ENCODE data around the gene MAOB. TPM values are rescaled to one million over a fixed set of nuclear protein-coding genes. Genes with fewer than 3 reads are reported as not detected.

The MAOB gene
- total RNA-seq, 1 experiment from 2014 or later = 0.30 TPM

GRCh38 chrX:43815209-43815608 lies 67.0 kb downstream of the MAOB start:
- no peak for DNase-seq
- H3K36me3 ChIP-seq = no peaks in the 10 kb centered on the region
- no peaks in the 10 kb centered on the region for H3K27me3 ChIP-seq
- H3K9me3 ChIP-seq = no peaks in the 10 kb centered on the region
- no peak overlapping the region for H3K4me3 ChIP-seq

GRCh38 chrX:43813898-43814297 lies 68.4 kb downstream of the MAOB start:
- H3K9me3 ChIP-seq = no peaks in the 10 kb centered on the region
- H3K36me3 ChIP-seq = no peaks in the 10 kb centered on the region
- H3K4me3 ChIP-seq = no peak overlapping the region
- no peaks in the 10 kb centered on the region for H3K27me3 ChIP-seq
- peak; percentile 1 for DNase-seq

- H3K9me3 ChIP-seq = no peaks in the 10 kb centered on the region
- no peaks in the 10 kb centered on the region for H3K27me3 ChIP-seq
- no peak overlapping the region for H3K4me3 ChIP-seq
- DNase-seq = no peak
- no peaks in the 10 kb centered on the region for H3K36me3 ChIP-seq
Observed at GRCh38 chrX:43813319-43813718, 68.9 kb downstream of the MAOB start.

GRCh38 chrX:43809463-43809862 lies 72.8 kb downstream of the MAOB start:
- no peaks in the 10 kb centered on the region for H3K9me3 ChIP-seq
- H3K36me3 ChIP-seq = no peaks in the 10 kb centered on the region
- H3K4me3 ChIP-seq = no peak overlapping the region
- DNase-seq = peak; percentile 1
- no peaks in the 10 kb centered on the region for H3K27me3 ChIP-seq

GRCh38 chrX:43808231-43808630 lies 74.0 kb downstream of the MAOB start:
- Histone ChIP-seq H3K36me3 (no peaks in the 10 kb centered on the region), H3K9me3 (no peaks in the 10 kb centered on the region), H3K4me3 (no peak overlapping the region), H3K27me3 (no peaks in the 10 kb centered on the region)
- DNase-seq = no peak

GRCh38 chrX:43805579-43805978 lies 76.7 kb downstream of the MAOB start:
- Histone ChIP-seq H3K36me3 (no peaks in the 10 kb centered on the region), H3K27me3 (no peaks in the 10 kb centered on the region)
- DNase-seq = no peak

GRCh38 chrX:43804021-43804420 lies 78.2 kb downstream of the MAOB start:
- no peaks in the 10 kb centered on the region for H3K27me3 ChIP-seq
- no peaks in the 10 kb centered on the region for H3K9me3 ChIP-seq
- H3K4me3 ChIP-seq = no peak overlapping the region
- H3K36me3 ChIP-seq = no peaks in the 10 kb centered on the region
- no peak for DNase-seq

More at GRCh38 chrX:43805579-43805978, 76.7 kb downstream of the MAOB start:
- no peak overlapping the region for H3K4me3 ChIP-seq
- H3K9me3 ChIP-seq = no peaks in the 10 kb centered on the region

GRCh38 chrX:43785930-43786591 lies 96.2 kb downstream of the MAOB start:
- no peak for DNase-seq
- H3K27me3 ChIP-seq = no peaks in the 10 kb centered on the region
- H3K4me3 ChIP-seq = no peak overlapping the region
- H3K9me3 ChIP-seq = no peaks in the 10 kb centered on the region
- H3K36me3 ChIP-seq = no peaks in the 10 kb centered on the region

- no peaks in the 10 kb centered on the region for H3K9me3 ChIP-seq
- DNase-seq = no peak
- no peak overlapping the region for H3K4me3 ChIP-seq
Observed at GRCh38 chrX:43758044-43758443, 124.2 kb downstream of the MAOB start.

GRCh38 chrX:43756076-43756475 lies 126.2 kb downstream of the MAOB start:
- H3K4me3 ChIP-seq = no peak overlapping the region
- no peaks in the 10 kb centered on the region for H3K36me3 ChIP-seq
- H3K27me3 ChIP-seq = no peaks in the 10 kb centered on the region
- no peak for DNase-seq
- H3K9me3 ChIP-seq = no peaks in the 10 kb centered on the region

More at GRCh38 chrX:43758044-43758443, 124.2 kb downstream of the MAOB start:
- Histone ChIP-seq H3K36me3 (no peaks in the 10 kb centered on the region), H3K27me3 (no peaks in the 10 kb centered on the region)

- Histone ChIP-seq H3K4me3 (no peak overlapping the region), H3K36me3 (no peaks in the 10 kb centered on the region), H3K9me3 (no peaks in the 10 kb centered on the region), H3K27me3 (no peaks in the 10 kb centered on the region)
- no peak for DNase-seq
Observed at GRCh38 chrX:43753637-43754036, 128.6 kb downstream of the MAOB start.

- DNase-seq = no peak
- no peak overlapping the region for H3K4me3 ChIP-seq
Observed at GRCh38 chrX:43750248-43750676, 132.0 kb downstream of the MAOB start.

GRCh38 chrX:43747476-43747875 lies 134.8 kb downstream of the MAOB start:
- no peaks in the 10 kb centered on the region for H3K36me3 ChIP-seq
- H3K4me3 ChIP-seq = no peak overlapping the region
- DNase-seq = no peak
- no peaks in the 10 kb centered on the region for H3K9me3 ChIP-seq
- no peaks in the 10 kb centered on the region for H3K27me3 ChIP-seq

More at GRCh38 chrX:43750248-43750676, 132.0 kb downstream of the MAOB start:
- Histone ChIP-seq H3K36me3 (no peaks in the 10 kb centered on the region), H3K9me3 (no peaks in the 10 kb centered on the region), H3K27me3 (no peaks in the 10 kb centered on the region)

- no peak for DNase-seq
- no peak overlapping the region for H3K4me3 ChIP-seq
- H3K36me3 ChIP-seq = no peaks in the 10 kb centered on the region
Observed at GRCh38 chrX:43745938-43746721, 136.1 kb downstream of the MAOB start.

GRCh38 chrX:43744284-43744683 lies 138.0 kb downstream of the MAOB start:
- DNase-seq = no peak
- Histone ChIP-seq H3K36me3 (no peaks in the 10 kb centered on the region), H3K4me3 (no peak overlapping the region), H3K9me3 (no peaks in the 10 kb centered on the region), H3K27me3 (no peaks in the 10 kb centered on the region)

More at GRCh38 chrX:43745938-43746721, 136.1 kb downstream of the MAOB start:
- H3K9me3 ChIP-seq = no peaks in the 10 kb centered on the region
- no peaks in the 10 kb centered on the region for H3K27me3 ChIP-seq

- H3K27me3 ChIP-seq = no peaks in the 10 kb centered on the region
- no peak overlapping the region for H3K4me3 ChIP-seq
- DNase-seq = no peak
- H3K36me3 ChIP-seq = no peaks in the 10 kb centered on the region
- no peaks in the 10 kb centered on the region for H3K9me3 ChIP-seq
Observed at GRCh38 chrX:43743100-43743822, 139.0 kb downstream of the MAOB start.

- Histone ChIP-seq H3K36me3 (no peaks in the 10 kb centered on the region), H3K27me3 (no peaks in the 10 kb centered on the region), H3K9me3 (no peaks in the 10 kb centered on the region), H3K4me3 (no peak overlapping the region)
- no peak for DNase-seq
Observed at GRCh38 chrX:43741843-43742573, 140.2 kb downstream of the MAOB start.
